HepG2 (cell line): ENCODE measurements around the gene ITSN2. TPM values are rescaled to one million over a fixed set of nuclear protein-coding genes. Genes with fewer than 3 reads are reported as not detected.
A peak's percentile ranks its signal among the peaks of the same experiment; 100 is the strongest.

Source experiments
- AHDC1 ChIP-seq: sonication (generic); formaldehyde crosslinking; IDR thresholded peaks from 2 replicates; pipeline ENCODE4 v1.5.1; 2020; ENCODE audit warnings: mild to moderate bottlenecking, missing genetic modification reagents, borderline replicate concordance
- DRAP1 ChIP-seq: IDR thresholded peaks from 2 replicates; pipeline ENCODE4 v1.6.1; 2016; ENCODE audit warnings: missing genetic modification reagents, missing compliant biosample characterization
- FOSL1 ChIP-seq: sonication (generic); formaldehyde crosslinking; IDR thresholded peaks from 2 replicates; pipeline ENCODE4 v1.9.0; 2021; ENCODE audit warnings: missing genetic modification reagents, borderline replicate concordance
- JUND ChIP-seq: sonication (generic); formaldehyde crosslinking; IDR thresholded peaks from 2 replicates; pipeline ENCODE4 v1.8.0; 2022; ENCODE audit warnings: mild to moderate bottlenecking, missing genetic modification reagents
- KIAA2018 ChIP-seq: sonication (generic); formaldehyde crosslinking; IDR thresholded peaks from 2 replicates; pipeline ENCODE4 v1.5.0; 2020; ENCODE audit warnings: mild to moderate bottlenecking, missing genetic modification reagents, borderline replicate concordance
- SPEN ChIP-seq: sonication (generic); formaldehyde crosslinking; IDR thresholded peaks from 2 replicates; pipeline ENCODE4 v1.5.1; 2020; ENCODE audit warnings: low read depth, mild to moderate bottlenecking, missing genetic modification reagents
- polyA plus RNA-seq, 8 experiments: library from polyadenylated mRNA; depleted of rRNA in 3 of 8; stranded (reverse) in 7 of 8; unstranded in 1 of 8; fragments of >200 nt; fragmentation: Illumina TruSeq in 4 of 8; extraction: Trizol in 4 of 8; gene quantifications; 2 replicates each; pipeline versions ENCODE4 v1.2.1 to v1.2.3, GENCODE V29; 2011 to 2016; ENCODE audit warnings: low read depth in 4 of 8, missing spikeins in 1 of 8, mixed read lengths in 1 of 8; ENCODE audit not compliant: insufficient read depth in 1 of 8
- total RNA-seq, 5 experiments: library from RNA; depleted of rRNA; stranded (reverse); fragments of >200 nt; fragmentation: Illumina TruSeq; extraction: Trizol; gene quantifications; 2 replicates each; pipeline ENCODE4 v1.2.3, GENCODE V29; 2016; ENCODE audit warnings: low read depth in 1 of 5
- TF ChIP-seq, protein P1 (sequence below): sonication (generic); formaldehyde crosslinking; IDR thresholded peaks from 2 replicates; pipeline ENCODE4 v1.5.1; 2020; ENCODE audit warnings: missing genetic modification reagents, mild to moderate bottlenecking, borderline replicate concordance

The ITSN2 gene
- total and polyA plus RNA-seq, 2 of the 13 experiments (the other 11 are each of a cell fraction or from before 2014, with no cell fraction given) = 26.0 to 26.6 TPM

DNA sequence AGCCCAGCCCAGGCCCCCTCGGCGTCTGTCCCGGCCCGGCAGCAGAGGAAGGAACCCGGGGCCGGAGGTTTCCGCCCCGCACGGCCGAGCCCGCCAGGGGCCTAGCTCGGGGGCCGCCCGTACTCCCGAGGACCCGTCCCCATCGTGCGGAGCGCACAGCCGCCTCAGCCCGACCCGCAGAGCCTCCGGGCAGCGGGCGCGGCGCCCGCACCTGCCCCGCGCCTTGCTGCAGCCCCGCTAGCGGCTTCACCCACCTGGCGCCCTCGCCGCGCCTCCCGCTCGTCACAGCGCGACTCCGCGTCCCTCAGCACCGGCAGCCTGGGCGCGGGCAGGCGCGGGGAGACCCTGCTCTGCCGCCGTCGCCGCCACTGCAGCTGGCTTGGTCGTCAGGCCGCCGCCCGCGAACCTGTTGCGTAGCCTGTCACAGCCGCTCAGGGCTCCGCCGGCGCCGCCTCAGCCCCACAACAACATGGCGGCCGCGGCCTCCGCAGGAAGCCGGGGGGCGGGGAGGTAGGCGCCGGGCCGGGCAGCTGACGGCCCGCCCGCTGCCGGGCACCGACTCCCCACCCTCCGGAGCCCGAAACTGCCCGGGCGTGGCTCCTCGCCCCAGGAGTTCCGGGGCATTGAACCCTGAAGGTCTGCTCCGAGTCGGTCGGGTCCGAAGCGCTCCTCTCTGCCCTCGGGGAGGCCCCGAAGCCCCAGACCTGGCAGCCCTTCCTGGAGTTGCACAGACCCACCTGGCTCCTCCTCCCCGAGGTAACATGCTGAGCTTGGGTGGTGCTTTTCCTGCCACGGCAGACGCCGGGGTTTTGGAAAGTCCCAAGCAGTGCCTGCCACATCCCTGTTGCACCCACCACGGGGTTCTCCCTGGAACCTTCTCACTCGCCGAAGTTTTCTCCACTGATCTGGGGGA lies at the start of gene ITSN2 (continued):
- 0 out of 2 replicates have a peak, but pooled peaks have one; percentile 63 for TF ChIP-seq KIAA2018 (CRISPR knock-in tag)
- no peak; the same call in none of the 2 replicates for TF ChIP-seq SPEN (CRISPR knock-in tag)
- 0 out of 2 replicates have a peak, but pooled peaks have one; percentile 6 for TF ChIP-seq AHDC1 (CRISPR knock-in tag)
- TF ChIP-seq DRAP1 (CRISPR knock-in tag) = peak; percentile 12; the same call in 1 of the 2 replicates
- TF ChIP-seq JUND (CRISPR knock-in tag) = peak; percentile 68; the same call in 1 of the 2 replicates
- no peak for TF ChIP-seq FOSL1
- TF ChIP-seq, protein P1, sequence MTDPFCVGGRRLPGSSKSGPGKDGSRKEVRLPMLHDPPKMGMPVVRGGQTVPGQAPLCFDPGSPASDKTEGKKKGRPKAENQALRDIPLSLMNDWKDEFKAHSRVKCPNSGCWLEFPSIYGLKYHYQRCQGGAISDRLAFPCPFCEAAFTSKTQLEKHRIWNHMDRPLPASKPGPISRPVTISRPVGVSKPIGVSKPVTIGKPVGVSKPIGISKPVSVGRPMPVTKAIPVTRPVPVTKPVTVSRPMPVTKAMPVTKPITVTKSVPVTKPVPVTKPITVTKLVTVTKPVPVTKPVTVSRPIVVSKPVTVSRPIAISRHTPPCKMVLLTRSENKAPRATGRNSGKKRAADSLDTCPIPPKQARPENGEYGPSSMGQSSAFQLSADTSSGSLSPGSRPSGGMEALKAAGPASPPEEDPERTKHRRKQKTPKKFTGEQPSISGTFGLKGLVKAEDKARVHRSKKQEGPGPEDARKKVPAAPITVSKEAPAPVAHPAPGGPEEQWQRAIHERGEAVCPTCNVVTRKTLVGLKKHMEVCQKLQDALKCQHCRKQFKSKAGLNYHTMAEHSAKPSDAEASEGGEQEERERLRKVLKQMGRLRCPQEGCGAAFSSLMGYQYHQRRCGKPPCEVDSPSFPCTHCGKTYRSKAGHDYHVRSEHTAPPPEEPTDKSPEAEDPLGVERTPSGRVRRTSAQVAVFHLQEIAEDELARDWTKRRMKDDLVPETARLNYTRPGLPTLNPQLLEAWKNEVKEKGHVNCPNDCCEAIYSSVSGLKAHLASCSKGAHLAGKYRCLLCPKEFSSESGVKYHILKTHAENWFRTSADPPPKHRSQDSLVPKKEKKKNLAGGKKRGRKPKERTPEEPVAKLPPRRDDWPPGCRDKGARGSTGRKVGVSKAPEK (CRISPR knock-in tag) = no peak
